ENCODE measurements around the gene BCL7A.

GRCh38 chr12:122042910-122043309 lies 21.2 kb downstream of the BCL7A start:
- no peak for TF ChIP-seq POLR2A (IDR thresholded peaks at IDR 0.05)
- TF ChIP-seq CTCF (IDR thresholded peaks at IDR 0.05): no peak
